Stimulated activated CD4-positive, alpha-beta T cell treated with anti-CD3 and anti-CD28 coated beads, Interleukin-15, amount 100 ng/mL, for 24 hours (primary cell): ENCODE results near the gene PKP4.
"Not testable (repeated sequence)": the region's sequence is repeated elsewhere in the genome, so short reads cannot be mapped to it uniquely, and the experiment has no call there.

ENCODE experiments used
- DNase-seq: peaks from one replicate; pipeline ENCODE4 v3.0.0-alpha.2; 2020

Gene PKP4

GRCh38 chr2:158456309-158457066 lies at the start of gene PKP4, which contains the start of gene CCDC148:
Gene PKP4 (plus strand): TSS chr2:158456952. CDS start chr2:158533185, 76,233 bp downstream.
Gene CCDC148 (minus strand): TSS chr2:158456753. CDS start chr2:158456439, 314 bp downstream.
- peak; percentile 93 for DNase-seq

- no peak for DNase-seq
Observed at GRCh38 chr2:158407031-158407430, 49.7 kb upstream of the PKP4 start.

GRCh38 chr2:158410132-158410531 lies 46.6 kb upstream of the PKP4 start:
- DNase-seq, result no peak

GRCh38 chr2:158411748-158412147 lies 45.0 kb upstream of the PKP4 start:
- no peak for DNase-seq

- DNase-seq, result no peak
Observed at GRCh38 chr2:158412206-158412605, 44.5 kb upstream of the PKP4 start.

- DNase-seq, result no peak
Observed at GRCh38 chr2:158413581-158413980, 43.2 kb upstream of the PKP4 start.

GRCh38 chr2:158414538-158414937 lies 42.2 kb upstream of the PKP4 start:
- no peak for DNase-seq

- DNase-seq, result no peak
Observed at GRCh38 chr2:158432117-158432516, 24.6 kb upstream of the PKP4 start.

GRCh38 chr2:158433716-158434115 lies 23.0 kb upstream of the PKP4 start:
- not testable (repeated sequence) for DNase-seq

GRCh38 chr2:158439062-158439461 lies 17.7 kb upstream of the PKP4 start:
- DNase-seq, result not testable (repeated sequence)

GRCh38 chr2:158443606-158444005 lies 13.1 kb upstream of the PKP4 start:
- no peak for DNase-seq

GRCh38 chr2:158457092-158457825 lies 507 bp downstream of the PKP4 start:
- peak; percentile 67 for DNase-seq

GRCh38 chr2:158457826-158458616 lies 1.3 kb downstream of the PKP4 start:
- DNase-seq, result peak; percentile 72

- no peak for DNase-seq
Observed at GRCh38 chr2:158458617-158458920, 1.8 kb downstream of the PKP4 start.

- no peak for DNase-seq
Observed at GRCh38 chr2:158459161-158460003, 2.6 kb downstream of the PKP4 start.

GRCh38 chr2:158460632-158461297 lies 4.0 kb downstream of the PKP4 start:
- no peak for DNase-seq

- DNase-seq, result no peak
Observed at GRCh38 chr2:158463496-158464095, 6.8 kb downstream of the PKP4 start.

- DNase-seq, result no peak
Observed at GRCh38 chr2:158464426-158465281, 7.9 kb downstream of the PKP4 start.

- no peak for DNase-seq
Observed at GRCh38 chr2:158467248-158467647, 10.5 kb downstream of the PKP4 start.

- not testable (repeated sequence) for DNase-seq
Observed at GRCh38 chr2:158472829-158473228, 16.1 kb downstream of the PKP4 start.
